Esophagus squamous epithelium (tissue), 4 donors: ENCODE data around the gene XCL1.

Experiments used
- POLR2A ChIP-seq, 4 donors: fragments of 450-650 bp; IDR thresholded peaks; one replicate each; pipeline ENCODE4 v1.6.1; 2017; ENCODE audit warnings: antibody characterized with exemption in 4 of 4, mild to moderate bottlenecking in 4 of 4, moderate library complexity in 3 of 4
- TF ChIP-seq, protein P1 (sequence below), 6 experiments: fragments of 450-650 bp in 4 of 6; fragments of 200-600 bp in 2 of 6; sonication (generic) in 2 of 6; IDR thresholded peaks; one replicate each; pipeline ENCODE4 v1.5.1; 2016 to 2019; ENCODE audit warnings: antibody characterized with exemption in 6 of 6, mild to moderate bottlenecking in 4 of 6, moderate library complexity in 4 of 6

DNA sequence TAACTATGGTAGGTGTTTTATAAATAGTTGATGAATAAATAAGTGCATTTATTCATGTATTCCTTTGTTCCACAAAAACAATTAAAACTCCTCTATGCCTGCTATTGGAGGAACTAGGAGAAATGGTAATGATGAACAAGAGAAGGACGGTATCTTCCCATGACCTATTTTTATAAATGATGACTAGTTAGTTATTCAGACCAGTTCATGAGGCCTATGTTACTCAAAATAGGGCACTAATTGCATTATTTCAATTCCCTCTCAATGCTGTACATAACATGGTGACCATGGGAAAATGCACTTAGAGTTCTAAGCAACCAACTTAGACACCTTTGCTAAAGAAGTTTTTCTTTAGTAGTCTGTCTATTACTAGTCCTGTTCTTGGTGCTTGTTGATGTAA lies 53.1 kb downstream of the XCL1 start:
- TF ChIP-seq, protein P1, sequence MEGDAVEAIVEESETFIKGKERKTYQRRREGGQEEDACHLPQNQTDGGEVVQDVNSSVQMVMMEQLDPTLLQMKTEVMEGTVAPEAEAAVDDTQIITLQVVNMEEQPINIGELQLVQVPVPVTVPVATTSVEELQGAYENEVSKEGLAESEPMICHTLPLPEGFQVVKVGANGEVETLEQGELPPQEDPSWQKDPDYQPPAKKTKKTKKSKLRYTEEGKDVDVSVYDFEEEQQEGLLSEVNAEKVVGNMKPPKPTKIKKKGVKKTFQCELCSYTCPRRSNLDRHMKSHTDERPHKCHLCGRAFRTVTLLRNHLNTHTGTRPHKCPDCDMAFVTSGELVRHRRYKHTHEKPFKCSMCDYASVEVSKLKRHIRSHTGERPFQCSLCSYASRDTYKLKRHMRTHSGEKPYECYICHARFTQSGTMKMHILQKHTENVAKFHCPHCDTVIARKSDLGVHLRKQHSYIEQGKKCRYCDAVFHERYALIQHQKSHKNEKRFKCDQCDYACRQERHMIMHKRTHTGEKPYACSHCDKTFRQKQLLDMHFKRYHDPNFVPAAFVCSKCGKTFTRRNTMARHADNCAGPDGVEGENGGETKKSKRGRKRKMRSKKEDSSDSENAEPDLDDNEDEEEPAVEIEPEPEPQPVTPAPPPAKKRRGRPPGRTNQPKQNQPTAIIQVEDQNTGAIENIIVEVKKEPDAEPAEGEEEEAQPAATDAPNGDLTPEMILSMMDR (IDR thresholded peaks at IDR 0.05), result no peak
- TF ChIP-seq POLR2A (IDR thresholded peaks at IDR 0.05), result no peak
